Upper lobe of right lung (tissue), 1 donor: ENCODE measurements around the gene WNT11. TPM values are rescaled to one million over a fixed set of nuclear protein-coding genes. Genes with fewer than 3 reads are reported as not detected.

ENCODE experiments used
- ATAC-seq: fragments of 200-7000 bp; cut with Tn5 transposase; one replicate; pipeline ENCODE4 v1.9.1; 2020; ENCODE audit warnings: mild to moderate bottlenecking, moderate library complexity
- DNase-seq: peaks from one replicate; pipeline ENCODE4 v3.0.0-alpha.2; 2020
- H3K27ac ChIP-seq: fragments of 200-600 bp; one replicate; pipeline ENCODE4 v1.8.0; 2022
- H3K27me3 ChIP-seq: fragments of 200-600 bp; one replicate; pipeline ENCODE4 v1.8.0; 2022; ENCODE audit warnings: mild to moderate bottlenecking
- H3K36me3 ChIP-seq: fragments of 200-600 bp; one replicate; pipeline ENCODE4 v1.8.0; 2022
- H3K4me1 ChIP-seq: fragments of 200-600 bp; one replicate; pipeline ENCODE4 v1.8.0; 2022
- H3K4me3 ChIP-seq: fragments of 200-600 bp; one replicate; pipeline ENCODE4 v1.8.0; 2022; ENCODE audit warnings: mild to moderate bottlenecking
- H3K9me3 ChIP-seq: fragments of 200-600 bp; one replicate; pipeline ENCODE4 v1.8.0; 2022
- intact Hi-C: fragments of 100-400 bp; cut with DNase I; formaldehyde crosslinking; loops from one replicate; pipeline ENCODE4 v1.11.0; 2022
- total RNA-seq: library from RNA; stranded (reverse); fragmentation: NEBNext Ultra II Directional; extraction: Animal tissue kit (Norgen Biotek cat#: 25700); gene quantifications from one replicate; pipeline ENCODE4 v1.2.1, GENCODE V29; 2021
- TF ChIP-seq, protein P1 (sequence below): fragments of 200-600 bp; IDR thresholded peaks from one replicate; pipeline ENCODE4 v1.8.0; 2022; ENCODE audit warnings: antibody characterized with exemption
- donor health status: DM: no; HTN: yes; CAD: no; lungs with severe emphysema.

The WNT11 gene
- total RNA-seq, 1 donor from 2014 or later, result 8.7 TPM

DNA sequence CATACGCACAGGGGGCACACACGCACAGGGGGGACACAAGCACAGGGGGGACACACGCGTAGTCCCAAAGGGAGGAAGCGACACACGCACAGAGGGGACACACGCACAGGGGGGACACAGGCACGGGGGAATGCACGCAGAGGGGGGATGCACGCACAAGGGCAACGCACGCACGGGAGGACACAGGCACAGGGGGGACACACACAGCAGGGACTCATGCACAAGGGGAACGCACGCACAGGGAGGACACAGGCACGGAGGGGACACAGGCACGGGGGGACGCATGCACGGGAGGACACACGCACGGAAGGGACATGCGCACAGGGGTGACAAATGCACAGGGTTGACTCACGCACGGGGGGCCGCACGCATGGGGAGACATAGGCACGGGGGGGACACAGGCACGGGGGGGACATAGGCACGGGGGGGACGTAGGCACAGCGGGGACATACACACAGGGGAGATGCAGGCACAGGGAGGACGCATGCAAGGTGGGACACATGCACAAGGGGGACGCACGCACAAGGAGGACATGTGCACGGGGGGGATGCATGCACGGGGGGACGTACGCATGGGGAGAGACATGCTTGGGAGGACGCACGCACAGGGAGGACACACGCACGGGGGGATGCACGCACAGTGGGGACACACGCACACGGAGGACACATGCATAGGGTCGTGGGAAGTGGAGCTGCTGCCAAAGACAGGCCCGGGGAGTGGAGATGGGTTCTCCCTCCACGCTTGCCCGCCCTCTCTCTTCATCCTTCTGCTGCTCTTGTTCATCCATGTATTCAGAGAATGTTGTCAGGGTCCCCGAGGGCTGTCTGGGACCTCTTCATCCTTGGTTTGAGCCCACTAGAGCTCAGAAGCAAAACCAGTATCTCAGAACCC, 41.2 kb downstream of the WNT11 start:
- Histone ChIP-seq H3K4me3 (no peak overlapping the region), H3K27ac (no peak overlapping the region), H3K27me3 (no peaks in the 10 kb centered on the region), H3K36me3 (no peaks in the 10 kb centered on the region), H3K4me1 (no peaks in the 10 kb centered on the region), H3K9me3 (no peaks in the 10 kb centered on the region)
- DNase-seq (no peak), ATAC-seq (no peak)
- TF ChIP-seq, protein P1, sequence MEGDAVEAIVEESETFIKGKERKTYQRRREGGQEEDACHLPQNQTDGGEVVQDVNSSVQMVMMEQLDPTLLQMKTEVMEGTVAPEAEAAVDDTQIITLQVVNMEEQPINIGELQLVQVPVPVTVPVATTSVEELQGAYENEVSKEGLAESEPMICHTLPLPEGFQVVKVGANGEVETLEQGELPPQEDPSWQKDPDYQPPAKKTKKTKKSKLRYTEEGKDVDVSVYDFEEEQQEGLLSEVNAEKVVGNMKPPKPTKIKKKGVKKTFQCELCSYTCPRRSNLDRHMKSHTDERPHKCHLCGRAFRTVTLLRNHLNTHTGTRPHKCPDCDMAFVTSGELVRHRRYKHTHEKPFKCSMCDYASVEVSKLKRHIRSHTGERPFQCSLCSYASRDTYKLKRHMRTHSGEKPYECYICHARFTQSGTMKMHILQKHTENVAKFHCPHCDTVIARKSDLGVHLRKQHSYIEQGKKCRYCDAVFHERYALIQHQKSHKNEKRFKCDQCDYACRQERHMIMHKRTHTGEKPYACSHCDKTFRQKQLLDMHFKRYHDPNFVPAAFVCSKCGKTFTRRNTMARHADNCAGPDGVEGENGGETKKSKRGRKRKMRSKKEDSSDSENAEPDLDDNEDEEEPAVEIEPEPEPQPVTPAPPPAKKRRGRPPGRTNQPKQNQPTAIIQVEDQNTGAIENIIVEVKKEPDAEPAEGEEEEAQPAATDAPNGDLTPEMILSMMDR, result no peak
- intact Hi-C loops, result no loop called here

DNA sequence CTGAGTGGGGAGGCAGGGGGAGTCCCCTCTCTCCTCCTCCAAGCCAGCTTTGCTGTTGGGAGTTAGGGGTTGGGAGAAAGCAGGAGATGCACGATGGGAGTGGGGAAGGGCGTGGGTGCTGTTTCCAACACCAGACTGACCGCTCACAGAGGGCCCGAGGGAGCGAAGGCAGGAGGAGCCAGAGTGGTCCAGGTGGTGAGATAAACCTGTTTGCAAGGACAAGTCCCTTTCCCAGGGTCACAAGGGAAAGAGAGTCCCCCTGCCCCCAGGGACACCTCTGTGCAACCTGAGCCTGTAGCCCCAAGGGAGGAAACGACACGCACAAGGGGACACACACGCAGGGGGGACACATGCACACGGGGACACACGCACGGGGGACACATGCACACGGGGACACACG, 42.2 kb downstream of the WNT11 start:
- ATAC-seq (no peak), DNase-seq (no peak)
- TF ChIP-seq, protein P1, result no peak
- Histone ChIP-seq H3K27ac (no peak overlapping the region), H3K36me3 (no peaks in the 10 kb centered on the region), H3K4me3 (no peak overlapping the region), H3K27me3 (no peaks in the 10 kb centered on the region), H3K9me3 (no peaks in the 10 kb centered on the region), H3K4me1 (no peaks in the 10 kb centered on the region)
- intact Hi-C loops, result no loop called here

DNA sequence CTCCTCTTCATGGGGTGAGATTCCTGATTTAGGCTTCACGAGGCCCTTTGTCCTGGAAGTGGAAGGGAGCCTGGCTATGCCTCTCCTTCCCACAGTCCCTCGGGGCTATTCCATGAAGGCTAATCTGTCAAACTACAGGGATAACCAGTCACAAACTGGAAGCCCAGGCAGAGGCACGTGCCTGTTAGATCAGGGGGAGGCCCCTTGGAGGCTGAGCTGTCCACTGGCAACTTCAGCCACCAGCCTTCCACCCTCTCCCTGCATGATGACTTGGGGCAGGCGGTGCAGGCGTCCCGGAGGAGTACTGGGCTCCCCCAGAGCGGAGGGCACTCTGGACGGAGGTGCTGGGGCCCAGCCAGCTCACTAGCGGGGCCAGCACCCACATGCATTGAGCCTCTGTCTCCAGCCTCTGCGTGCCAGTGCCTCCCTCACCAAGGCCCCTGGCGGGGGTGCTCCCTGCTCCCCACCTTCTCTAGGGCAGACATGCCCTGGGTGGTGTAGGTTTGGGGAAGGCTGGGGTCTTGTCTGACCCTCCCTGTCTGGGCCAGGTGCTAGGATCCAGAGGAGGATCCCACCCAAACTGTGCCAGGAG, 42.9 kb downstream of the WNT11 start:
- TF ChIP-seq, protein P1, result no peak
- Histone ChIP-seq H3K27me3 (no peaks in the 10 kb centered on the region), H3K36me3 (no peaks in the 10 kb centered on the region), H3K9me3 (no peaks in the 10 kb centered on the region), H3K4me3 (no peak overlapping the region), H3K4me1 (no peaks in the 10 kb centered on the region), H3K27ac (no peak overlapping the region)
- ATAC-seq (no peak), DNase-seq (no peak)
- intact Hi-C loops, result no loop called here

DNA sequence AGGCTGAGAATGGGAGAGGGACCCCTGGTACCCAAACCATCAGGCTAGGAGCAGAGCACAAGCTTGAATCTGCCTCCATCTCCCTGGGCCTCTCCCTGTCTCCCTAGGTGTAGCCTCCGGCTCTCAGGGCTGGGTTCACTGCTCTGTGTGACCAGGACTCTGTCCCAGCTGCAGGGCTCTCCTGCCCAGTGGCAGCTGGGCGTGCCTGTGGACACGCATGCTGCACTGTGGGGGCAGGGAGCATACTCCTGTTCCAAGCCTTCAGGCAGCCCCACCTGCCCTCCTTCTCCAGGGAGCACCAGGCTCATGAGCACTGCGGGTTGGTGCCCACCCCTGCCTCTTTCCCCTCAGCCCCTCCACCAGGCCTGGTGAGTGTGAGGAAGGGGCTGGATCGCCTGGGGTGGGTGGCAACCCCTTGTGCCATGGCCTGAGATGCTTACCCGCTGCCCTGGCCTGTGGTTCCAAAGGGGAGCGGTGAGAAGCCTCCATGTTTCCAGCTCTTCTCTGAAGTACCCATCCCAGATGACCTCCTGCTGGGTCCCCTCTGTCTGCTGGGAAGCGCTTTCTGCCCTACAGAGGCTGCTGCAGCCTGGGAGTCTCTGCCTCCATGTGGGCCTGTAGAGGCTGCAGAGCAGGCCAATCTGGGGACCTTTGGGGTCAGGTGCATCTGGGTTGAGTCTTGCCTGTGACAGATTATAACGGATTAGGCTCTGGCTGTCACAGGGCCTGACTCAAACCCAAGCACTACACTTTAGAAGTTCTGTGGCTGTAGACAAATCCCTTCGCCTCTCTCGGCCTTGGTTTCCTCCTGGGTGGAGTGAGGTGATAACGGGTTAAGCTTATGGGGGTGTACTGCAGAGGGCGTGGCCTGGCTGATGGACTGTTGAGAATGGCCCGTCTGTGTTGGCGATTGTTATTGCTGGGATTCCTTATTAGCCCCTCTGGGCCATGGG, 43.7 kb downstream of the WNT11 start:
- H3K4me3 ChIP-seq, result no peak overlapping the region
- no peaks in the 10 kb centered on the region for H3K27me3 ChIP-seq
- no peaks in the 10 kb centered on the region for H3K36me3 ChIP-seq
- no peaks in the 10 kb centered on the region for H3K9me3 ChIP-seq
- TF ChIP-seq, protein P1, result no peak
- ATAC-seq (no peak), DNase-seq (no peak)
- no peaks in the 10 kb centered on the region for H3K4me1 ChIP-seq
- H3K27ac ChIP-seq, result no peak overlapping the region
- intact Hi-C loops, result no loop called here

DNA sequence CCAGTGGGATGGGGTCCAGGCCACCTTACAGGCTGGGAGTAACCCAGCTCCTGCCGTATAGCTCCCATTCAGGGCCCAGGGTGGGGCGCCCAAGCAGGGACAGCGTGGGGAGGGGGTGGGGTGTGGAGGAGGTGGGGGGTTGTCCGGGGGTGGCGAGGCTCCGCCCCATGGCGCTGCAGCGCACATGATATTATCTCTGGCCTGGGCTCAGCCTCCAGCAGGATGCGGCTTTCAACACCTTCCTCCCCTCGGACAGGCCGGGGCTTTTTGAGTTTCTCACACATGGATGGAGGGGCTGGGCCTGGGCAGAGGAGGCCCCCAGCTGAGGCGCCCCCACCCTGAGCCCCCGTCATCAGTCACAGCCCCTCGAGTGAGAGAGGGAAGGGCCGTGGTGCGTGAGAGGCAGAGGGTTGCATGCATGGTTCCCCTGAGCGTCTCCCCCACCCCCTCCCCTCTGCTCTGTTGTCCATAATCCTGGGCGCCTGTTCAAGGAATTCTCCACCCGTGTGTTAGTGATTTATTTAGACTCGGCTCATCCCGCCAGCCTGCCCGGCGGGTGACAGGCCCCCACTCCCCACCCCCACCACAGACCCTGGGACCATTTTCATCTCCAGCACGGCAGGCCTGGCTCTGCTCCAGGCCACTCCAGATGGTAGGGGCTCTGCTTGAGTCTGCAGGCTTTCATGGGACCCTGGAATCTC, 44.9 kb downstream of the WNT11 start:
- DNase-seq, result no peak
- TF ChIP-seq, protein P1, result no peak
- ATAC-seq, result no peak
- no peak overlapping the region for H3K4me3 ChIP-seq
- H3K36me3 ChIP-seq, result no peaks in the 10 kb centered on the region
- H3K27me3 ChIP-seq, result no peaks in the 10 kb centered on the region
- no peak overlapping the region for H3K27ac ChIP-seq
- H3K9me3 ChIP-seq, result no peaks in the 10 kb centered on the region
- intact Hi-C loops, result no loop called here
- H3K4me1 ChIP-seq, result no peaks in the 10 kb centered on the region
